ENCODE data around the gene B3GNT4.

The B3GNT4 gene

DNA sequence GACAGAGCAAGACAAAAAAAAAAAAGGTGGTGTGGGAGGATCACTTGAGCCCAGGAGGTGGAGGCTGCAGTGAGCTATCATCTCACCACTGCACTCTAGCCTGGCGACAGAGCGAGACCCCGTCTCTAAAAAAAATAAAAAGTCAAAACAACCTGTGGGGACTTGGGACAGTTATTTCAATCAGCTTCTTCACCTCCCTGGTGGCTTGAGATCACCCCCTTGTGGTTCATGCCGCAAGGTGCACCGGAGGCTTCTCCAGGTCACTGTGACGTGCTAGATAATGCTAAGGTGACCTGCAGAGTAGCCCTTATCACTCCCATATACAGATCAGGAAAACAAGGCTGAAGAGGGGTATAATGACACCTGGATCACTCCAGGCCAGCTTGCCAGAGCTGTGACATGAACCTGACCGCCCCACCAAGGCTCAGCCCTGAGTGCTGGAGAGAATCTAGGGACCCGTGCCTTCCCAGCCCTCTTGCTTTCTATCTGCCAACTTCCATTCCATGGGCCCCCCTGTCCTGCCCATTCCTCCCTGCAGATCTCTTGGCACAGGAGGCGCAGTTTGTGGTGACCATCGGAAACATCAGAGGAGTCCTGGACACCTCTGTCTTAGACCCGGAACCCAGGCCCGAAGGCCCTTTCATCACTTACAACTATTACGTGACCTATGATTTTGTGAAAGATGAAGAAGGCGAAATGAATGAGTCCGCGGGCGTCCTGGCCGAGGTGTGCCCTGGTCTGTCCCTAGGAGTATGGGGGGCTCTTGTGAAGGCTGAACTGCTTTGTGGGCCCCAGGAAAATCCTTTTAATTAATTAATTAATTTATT, 12.5 kb upstream of the B3GNT4 start:
- DNase-seq (ENCODE audit: low spot score), result peak; percentile 88

DNA sequence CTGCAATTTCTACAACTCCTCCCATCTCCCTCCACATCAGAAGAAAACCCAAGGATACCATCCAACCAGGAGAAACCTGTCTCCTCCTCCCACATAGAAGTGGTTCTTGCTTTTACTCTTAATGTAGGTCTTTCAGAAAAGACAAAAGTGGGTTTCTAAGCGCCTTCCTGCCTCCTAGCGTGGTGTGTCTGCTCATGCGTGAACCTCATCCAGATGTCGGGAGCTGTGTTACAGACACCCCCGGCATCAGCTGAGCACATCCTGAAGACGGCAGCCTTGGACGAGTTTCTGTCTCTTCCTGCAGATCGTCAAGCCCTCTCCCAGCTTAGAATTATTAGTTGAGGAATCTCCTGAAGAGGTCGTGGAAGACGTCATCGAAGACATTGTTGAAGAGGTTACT, 11.1 kb upstream of the B3GNT4 start:
- TF ChIP-seq, protein P1, sequence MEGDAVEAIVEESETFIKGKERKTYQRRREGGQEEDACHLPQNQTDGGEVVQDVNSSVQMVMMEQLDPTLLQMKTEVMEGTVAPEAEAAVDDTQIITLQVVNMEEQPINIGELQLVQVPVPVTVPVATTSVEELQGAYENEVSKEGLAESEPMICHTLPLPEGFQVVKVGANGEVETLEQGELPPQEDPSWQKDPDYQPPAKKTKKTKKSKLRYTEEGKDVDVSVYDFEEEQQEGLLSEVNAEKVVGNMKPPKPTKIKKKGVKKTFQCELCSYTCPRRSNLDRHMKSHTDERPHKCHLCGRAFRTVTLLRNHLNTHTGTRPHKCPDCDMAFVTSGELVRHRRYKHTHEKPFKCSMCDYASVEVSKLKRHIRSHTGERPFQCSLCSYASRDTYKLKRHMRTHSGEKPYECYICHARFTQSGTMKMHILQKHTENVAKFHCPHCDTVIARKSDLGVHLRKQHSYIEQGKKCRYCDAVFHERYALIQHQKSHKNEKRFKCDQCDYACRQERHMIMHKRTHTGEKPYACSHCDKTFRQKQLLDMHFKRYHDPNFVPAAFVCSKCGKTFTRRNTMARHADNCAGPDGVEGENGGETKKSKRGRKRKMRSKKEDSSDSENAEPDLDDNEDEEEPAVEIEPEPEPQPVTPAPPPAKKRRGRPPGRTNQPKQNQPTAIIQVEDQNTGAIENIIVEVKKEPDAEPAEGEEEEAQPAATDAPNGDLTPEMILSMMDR (IDR thresholded peaks at IDR 0.05; ENCODE audit: extremely low read depth, missing control alignments), result no peak
- no peak for DNase-seq (ENCODE audit: low spot score)

More for the DNA sequence above, 12.5 kb upstream of the B3GNT4 start:
- TF ChIP-seq, protein P1 (IDR thresholded peaks at IDR 0.05; ENCODE audit: extremely low read depth, missing control alignments), result peak; percentile 80

DNA sequence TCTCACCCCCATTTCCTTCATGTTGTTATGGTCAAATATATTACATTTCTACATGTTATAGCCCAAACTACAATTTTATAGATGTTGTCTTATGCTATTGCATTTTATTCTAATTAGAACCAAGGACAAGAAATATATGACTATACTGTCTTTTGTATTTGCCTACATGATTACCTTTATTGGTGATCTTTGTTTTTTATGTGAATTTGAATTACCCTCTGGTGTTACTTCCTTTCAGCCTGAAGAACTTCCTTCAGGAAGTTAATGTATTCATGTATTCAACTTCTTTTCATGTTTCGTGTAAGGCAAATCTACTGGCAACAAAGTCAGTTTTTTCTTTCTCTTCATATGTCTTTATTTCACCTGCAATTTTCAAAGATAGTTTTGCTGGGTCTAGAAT, 8.7 kb upstream of the B3GNT4 start:
- TF ChIP-seq, protein P1 (IDR thresholded peaks at IDR 0.05; ENCODE audit: extremely low read depth, missing control alignments), result no peak
- DNase-seq (ENCODE audit: low spot score), result no peak

DNA sequence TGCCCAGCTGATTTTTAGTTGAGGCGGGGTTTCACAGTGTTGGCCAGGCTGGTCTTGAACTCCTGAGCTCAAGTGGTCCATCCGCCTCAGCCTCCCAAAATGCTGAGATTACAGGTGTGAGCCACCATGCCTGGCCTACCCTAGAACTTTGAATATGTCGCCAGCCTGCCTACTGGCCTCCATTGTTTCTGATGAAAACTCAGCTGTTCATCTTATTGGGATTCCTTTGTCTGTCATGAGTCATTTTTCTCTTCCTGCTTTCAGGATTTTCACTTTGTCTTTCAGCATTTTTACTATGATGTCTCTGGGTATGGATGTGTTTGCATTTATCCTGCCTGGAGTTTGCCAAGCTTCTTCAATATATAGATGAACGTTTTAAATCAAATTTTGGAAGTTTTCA, 8.1 kb upstream of the B3GNT4 start:
- DNase-seq (ENCODE audit: low spot score), result no peak
- TF ChIP-seq, protein P1 (IDR thresholded peaks at IDR 0.05; ENCODE audit: extremely low read depth, missing control alignments), result no peak

DNA sequence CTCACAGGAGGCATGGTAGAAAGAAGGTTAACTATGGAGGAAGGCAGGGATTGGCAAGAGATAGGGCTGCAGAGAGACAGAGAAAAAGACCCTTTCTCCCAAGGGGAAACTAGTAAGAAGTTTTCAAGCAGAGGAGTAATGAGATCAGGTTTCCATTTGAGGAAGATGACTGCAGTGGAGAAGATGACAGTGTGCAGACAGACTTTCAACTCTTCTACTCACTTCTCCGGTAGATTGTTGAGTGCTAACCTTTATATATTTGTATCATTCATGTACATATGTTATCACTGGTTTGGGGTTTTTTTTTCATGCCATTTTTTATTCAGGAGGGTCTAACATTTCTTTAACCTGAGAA, 5.9 kb upstream of the B3GNT4 start:
- TF ChIP-seq, protein P1 (IDR thresholded peaks at IDR 0.05; ENCODE audit: extremely low read depth, missing control alignments), result no peak
- DNase-seq (ENCODE audit: low spot score), result no peak

DNA sequence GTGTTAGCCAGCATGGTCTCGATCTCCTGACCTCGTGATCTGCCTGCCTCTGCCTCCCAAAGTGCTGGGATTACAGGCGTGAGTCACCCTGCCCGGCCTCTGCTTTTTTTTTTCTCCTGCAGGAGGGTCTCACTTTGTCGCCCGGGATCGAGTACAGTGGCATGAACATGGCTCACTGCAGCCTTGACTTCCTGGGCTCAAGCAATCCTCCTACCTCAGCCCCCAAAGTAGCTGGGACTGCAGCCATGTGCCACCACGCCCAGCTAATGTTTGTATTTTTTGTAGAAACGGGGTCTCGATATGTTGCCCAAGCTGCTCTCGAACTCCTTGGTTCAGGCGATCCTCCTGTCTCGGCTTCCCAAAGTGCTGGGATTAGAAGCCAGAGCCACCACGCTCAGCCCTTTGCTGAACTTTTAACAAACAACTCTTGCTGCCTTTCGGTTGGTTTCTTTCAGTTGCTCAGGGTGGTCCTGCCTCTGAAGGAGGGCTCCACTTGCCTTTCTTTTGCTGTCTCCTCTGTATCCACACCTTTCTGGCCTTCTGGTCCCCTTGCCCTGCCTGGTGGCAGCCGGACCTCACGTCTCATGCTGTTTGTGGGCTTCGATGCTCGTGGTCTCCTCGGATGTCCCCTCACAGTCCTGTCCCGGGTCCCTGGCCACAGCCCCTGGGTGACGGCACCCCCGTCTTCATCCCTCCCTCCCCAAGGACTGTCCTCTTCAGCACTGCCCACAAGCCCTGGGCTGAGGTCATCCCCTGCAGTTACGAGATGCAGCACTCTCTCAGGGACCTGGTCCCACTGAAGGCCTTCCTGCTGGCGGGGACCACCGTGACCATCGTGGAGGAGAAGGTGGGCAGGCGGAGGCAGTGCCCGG, 3.8 kb upstream of the B3GNT4 start:
- no peak for DNase-seq (ENCODE audit: low spot score)
- TF ChIP-seq, protein P1 (IDR thresholded peaks at IDR 0.05; ENCODE audit: extremely low read depth, missing control alignments), result no peak
